Measurements from ENCODE around the gene LBHD2.

GRCh38 chr14:103094406-103095209, 10.6 kb downstream of the LBHD2 start, which contains the start of gene EXOC3L4:
- TF ChIP-seq CTCF (conservative IDR thresholded peaks at IDR 0.05; ENCODE audit: low read length) (no peak), EZH2phosphoT487 (IDR thresholded peaks at IDR 0.05; ENCODE audit: borderline replicate concordance, low read depth, low read length) (no peak)

Measured in OCI-LY7 (cell line).